HG03442 (cell line): Measurements from ENCODE around the gene CPSF4.
A peak's percentile ranks its signal among the peaks of the same experiment; 100 is the strongest.

Experiments used
- ATAC-seq: cut with Tn5 transposase; IDR thresholded peaks from one replicate; pipeline ENCODE4 v1.9.1; 2021; ENCODE audit warnings: mild to moderate bottlenecking, moderate library complexity; ENCODE audit not compliant: unreplicated experiment

CPSF4 gene

DNA sequence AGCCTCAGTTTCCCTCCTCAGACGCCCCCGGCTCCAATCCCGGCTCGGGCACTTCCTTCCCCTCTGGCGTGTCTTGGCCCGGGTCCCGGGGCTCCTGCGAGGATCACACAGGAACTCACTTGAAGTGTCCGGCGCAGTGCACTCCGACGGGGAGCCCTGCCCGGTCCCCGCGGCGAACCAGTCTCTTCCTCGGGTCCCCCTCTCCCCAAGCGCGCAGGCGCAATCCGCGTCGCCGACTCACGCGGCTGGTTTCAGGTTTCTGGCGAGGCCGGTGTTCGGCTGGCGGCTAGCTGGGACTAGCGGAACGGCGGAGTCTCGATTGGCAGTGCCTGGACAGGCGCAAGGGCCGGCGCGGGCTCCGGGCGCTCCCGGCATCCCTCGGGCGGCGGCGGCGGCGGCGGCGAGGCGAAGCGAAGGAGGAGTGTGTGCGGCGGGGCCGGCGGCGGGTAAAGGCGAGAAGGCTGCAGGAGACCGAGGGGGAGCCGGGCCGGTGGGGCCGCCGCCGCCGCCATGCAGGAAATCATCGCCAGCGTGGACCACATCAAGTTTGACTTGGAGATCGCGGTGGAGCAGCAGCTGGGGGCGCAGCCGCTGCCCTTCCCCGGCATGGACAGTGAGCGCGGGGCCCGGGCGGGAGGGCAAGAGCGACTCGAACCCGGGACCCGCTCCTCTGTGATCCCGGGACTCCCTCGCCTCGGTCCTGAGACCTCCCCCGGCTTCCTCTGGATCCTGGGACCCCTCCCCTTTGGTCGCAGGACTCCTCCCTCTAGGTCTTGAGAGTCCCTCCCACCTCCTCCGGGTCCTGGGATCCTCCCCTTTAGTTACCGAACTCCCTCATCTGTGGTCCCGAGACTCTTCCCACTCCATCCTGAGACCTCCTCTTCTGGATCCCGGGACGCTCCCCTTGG lies at the start of gene CPSF4, which contains the start of gene PTCD1:
CPSF4 (plus strand) TSS at position 371 of the 908 bp plus-strand sequence; CDS start at position 511, 140 bp downstream.
PTCD1 (minus strand) TSS at position 226 of the 908 bp plus-strand sequence. CDS start 3,556 bp downstream, outside the sequence.
- ATAC-seq: peak; percentile 89

DNA sequence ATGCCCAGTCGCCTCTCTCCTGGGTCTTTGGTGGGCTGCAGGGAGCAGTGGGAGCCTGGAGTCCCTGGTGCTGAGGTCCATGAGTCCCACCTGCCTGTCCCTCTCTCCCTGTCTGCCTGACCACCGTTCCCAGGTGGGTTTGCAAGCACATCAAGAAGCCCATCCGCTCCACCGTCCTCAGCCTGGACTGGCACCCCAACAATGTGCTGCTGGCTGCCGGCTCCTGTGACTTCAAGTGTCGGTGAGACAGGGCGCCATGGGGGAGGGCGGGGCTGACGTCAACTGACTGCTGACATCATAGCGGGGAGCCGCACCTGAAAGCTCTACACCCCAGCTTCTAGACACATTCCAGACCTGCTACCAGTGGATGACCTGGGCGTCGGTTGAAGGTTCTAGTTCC lies 49.0 kb upstream of the CPSF4 start:
- no peak for ATAC-seq

DNA sequence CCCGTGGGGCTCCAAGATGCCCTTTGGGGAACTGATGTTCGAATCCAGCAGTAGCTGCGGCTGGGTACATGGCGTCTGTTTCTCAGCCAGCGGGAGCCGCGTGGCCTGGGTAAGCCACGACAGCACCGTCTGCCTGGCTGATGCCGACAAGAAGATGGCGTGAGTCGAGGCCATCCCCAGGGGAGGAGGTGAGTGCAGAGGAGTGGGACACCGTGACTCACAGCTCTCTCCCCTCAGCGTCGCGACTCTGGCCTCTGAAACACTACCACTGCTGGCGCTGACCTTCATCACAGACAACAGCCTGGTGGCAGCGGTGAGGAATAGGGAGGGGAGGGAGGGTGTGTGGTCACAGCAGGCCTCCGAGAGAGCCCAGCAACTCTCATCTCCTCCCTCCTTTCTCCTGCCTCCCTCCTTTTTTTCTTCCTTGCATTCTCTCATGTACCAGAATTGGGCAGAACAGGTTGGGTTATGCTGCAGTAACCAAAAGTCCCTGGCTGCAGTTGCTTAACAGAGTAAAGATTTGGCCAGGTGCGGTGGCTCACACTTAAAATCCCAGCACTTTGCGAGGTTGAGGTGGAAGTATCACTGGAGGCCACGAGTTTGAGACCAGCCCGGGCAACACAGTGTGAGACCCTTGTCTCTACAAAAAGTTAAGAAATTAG lies 47.7 kb upstream of the CPSF4 start:
- no peak for ATAC-seq

DNA sequence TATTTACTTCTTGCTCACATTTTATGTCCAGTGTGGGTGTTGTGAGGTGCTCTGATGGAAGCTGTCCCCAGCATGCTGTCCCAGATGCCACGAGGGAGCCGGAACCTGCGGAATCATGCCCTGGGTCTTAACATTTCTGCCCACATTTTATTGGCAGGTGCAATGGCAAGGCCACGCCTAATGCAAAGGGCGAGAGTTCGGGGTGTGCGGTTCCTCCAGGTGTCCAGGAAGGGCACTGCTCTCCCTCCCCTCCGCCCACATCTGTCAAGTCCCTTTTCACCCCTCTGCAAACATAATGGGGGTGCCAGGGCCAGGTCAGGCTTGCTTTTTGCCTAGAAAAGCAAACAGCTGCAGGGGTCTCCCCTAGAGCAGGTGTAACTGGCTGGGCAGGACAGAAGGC lies 46.7 kb upstream of the CPSF4 start:
- no peak for ATAC-seq

DNA sequence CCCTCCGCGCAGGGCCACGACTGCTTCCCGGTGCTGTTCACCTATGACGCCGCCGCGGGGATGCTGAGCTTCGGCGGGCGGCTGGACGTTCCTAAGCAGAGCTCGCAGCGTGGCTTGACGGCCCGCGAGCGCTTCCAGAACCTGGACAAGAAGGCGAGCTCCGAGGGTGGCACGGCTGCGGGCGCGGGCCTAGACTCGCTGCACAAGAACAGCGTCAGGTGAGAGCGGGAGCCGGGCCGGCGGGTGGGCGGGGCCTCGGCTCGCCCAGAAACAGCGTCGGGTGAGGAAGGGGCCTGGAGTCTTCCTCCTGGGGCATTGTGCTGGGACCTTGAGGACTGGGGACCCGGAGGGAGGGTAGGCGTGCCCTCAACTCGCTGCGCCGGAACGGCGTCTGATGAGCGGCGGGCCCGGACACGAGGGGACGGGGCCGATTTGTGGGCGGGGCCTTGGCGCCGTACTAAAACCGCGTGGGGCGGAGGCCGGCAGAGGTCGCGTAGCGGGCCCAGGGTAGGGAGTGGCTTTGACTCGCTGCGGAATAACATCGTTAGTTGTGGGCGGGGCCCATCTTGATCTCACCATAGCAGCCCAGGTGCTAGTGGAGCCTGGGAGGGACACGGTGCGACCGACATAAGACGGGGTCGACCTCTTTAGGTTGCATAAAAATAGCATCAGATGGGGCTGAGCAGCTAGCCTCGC lies 45.9 kb upstream of the CPSF4 start:
- peak; percentile 51 for ATAC-seq

DNA sequence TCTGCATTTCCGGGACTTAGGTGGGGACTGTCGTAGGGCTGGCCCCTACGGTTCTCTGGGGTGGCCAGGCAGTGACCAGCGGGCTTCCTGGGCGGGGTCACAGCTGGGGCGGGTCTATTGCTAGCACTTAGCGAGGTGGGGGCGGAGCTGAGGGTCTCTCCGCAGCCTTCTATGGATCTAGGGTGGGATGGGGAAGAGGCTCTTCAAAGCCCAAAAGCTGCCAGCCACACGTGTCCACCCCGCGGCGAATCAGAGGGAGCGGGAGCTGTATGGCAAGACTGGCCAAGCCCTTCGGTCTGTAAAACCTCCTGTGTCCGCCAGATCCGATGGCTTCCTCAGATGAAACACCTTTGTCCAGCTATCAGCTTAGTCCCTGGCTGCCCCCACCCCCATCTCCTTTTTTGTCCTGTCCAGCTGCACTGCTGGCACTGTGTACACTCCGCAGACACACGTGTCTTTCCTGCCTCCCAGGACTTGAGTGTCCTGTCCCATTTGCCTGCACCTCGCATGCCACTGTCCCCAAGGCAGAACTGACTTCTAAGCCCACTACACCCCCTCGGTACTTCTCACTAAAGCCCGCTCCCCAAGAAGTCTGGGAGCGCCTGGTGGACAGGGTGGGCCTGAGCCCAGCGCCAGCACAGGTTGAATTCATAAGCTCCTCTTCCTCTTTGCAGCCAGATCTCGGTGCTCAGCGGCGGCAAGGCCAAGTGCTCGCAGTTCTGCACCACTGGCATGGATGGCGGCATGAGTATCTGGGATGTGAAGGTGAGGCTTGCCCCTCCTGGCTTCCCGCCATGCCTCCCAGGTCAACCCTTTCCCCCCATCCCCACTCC lies 45.2 kb upstream of the CPSF4 start:
- ATAC-seq: peak; percentile 21

DNA sequence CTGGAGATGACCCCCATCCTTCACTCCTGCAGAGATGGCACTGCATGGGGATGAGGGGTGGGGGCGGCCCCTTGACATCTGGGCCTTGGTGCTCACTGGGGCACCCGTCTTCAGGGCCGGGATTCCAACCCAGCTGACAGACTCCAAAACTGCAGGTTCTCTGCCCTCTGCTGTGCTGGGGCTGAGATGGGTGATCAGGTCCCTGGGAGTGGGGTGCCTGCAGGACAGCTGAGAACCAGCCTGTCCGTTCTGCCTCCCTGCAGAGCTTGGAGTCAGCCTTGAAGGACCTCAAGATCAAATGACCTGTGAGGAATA lies 44.6 kb upstream of the CPSF4 start:
- ATAC-seq: no peak

DNA sequence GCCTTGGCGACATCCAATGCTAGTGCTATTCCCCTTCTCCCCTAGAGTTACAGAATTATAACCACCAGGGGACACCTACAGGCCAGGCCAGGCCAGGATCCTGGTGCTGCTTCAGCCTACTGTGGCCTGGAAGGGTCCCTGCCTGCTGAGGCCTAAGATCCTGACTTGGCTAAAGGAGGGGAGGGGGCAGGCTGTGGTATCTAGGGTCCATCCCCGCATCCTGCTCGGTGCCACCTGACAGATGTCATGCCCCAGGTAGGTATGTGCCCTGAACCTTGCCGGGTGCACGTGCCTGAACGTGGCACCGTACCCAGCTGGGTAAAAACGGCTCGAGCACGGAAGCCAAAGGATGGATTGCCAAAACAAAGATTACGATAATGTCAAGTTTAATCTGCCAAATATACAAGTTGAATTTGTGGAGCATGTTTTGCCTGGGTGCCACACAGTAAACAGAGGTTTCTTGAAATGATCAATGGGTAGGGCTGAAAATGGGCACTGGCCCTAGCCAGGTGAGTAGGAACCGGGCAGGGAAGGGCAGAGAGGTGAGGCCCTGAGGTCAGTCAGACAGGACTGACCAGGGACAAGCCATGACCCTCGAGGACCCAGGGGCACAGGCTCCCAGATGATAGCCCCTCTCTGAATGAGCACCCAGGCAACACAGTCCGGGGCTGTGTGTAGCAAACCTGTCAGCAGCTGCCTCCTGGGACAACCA lies 43.0 kb upstream of the CPSF4 start:
- ATAC-seq: no peak

DNA sequence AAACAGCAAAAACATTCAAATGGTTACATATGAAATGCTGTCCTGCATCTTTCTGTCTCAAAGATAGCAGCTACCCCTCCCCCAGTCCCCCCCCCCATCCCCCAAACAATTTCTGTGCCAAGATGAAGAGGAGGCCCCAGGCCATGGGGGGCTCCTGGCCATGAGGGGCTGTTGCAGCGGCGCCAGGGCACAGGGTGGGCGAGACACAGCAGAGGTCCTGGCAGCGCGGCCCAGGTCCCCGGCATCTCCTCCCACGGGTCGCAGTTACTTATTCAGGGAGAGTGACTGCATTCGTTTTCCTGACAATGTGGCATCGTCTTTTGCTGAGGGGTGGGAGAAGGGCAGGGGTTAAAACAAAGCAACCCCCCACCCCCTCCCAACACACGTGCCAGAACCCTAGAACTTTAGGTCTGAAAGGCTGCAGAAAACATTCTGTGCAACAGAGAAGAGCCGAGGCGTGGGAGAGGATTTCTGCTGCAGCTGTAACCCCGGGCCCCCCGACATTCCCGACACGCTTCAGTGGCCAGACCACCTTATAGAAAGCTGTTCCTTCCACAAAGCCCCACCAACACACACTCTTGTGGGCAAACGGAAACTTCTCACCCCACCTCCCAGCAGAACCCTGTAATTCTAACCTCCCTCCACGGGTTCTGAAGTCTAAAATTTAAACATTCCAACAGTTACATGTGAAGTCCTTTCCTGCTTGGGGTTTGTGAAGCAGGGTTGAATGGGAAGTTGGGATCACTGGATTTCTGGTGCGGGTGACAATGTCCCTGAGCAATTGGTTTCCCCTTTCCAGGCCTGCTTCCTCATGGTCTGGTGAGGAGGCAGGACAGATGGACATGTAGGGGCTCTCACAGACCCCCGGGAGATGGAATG lies 42.1 kb upstream of the CPSF4 start:
- no peak for ATAC-seq

DNA sequence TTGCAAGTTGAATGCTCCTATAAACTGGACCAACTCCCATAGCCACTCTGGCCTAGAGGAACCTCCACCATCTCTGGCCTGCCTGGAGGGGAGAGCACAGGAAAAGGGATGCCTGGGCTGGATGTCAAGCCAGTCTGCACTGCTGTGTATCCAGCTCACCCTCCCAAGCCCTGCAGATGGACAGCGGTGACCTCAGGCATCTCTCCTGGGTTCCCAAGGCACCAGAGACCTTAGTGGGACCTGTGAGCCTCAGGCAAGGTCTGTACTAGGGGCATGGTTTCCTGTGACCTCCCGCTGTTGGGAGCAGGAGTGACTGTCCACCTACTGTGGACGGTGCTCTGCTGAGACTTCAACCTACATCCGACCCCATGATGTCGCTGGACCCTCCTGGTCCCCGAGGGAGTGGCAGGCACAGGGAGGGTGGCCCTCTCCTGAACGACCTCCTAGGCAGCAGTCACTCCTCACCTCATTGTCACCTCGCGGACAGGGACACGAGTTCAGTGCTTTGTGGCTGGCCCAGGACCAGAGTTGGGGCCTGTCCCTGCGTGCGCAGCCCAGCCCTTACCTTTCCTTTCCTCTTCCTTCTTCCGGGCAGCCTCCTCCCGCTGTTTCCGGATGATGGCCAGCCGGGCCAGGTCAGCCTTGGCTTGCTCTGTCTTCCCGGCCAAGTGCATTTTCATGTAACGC lies 41.3 kb upstream of the CPSF4 start:
- no peak for ATAC-seq

DNA sequence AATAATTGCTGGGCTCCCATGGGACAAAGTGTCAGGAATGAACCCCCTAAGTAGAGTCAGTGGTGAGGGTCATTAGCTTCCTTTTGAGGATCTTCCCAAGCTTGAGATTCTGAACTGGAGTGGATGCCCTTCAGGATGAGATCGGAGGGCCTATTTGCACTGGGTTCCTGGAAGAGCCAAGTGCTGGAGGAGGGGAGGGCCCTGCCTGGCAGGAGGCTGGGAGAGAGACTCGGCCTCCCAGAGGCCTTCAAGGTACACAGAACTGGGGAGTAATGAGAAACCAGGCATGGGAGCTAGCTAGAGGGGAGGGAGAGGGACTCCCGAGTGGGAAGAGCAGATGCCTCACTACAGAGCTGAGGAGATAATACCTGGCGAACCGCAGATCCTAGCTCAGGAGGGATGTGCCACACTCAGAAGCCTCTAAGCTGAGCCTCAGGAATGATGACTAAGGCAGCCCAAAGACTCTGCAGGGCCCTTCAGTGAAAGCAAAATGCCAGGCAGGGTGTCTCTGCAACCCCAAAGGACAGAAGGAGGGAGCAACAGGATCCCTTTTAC lies 39.8 kb upstream of the CPSF4 start:
- ATAC-seq: no peak

DNA sequence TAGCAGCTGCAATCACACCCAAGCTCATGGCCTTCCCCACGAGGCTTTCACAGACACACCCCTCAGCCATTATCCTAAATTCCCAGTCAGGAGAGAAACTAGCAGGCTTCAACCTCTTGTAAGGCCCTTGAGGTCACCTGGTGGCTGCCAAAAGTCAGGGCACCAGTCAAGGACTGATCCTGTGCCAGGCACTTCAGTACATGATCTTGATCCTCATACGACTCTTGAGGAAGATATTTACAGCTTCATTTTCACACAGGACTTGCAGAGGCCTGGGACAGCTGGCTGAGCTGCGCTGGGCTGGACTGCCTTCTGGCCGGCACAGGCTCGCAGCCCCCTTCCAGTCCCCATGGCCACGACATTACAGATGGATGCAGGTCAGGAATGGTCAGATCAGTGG lies 39.1 kb upstream of the CPSF4 start:
- ATAC-seq: no peak

DNA sequence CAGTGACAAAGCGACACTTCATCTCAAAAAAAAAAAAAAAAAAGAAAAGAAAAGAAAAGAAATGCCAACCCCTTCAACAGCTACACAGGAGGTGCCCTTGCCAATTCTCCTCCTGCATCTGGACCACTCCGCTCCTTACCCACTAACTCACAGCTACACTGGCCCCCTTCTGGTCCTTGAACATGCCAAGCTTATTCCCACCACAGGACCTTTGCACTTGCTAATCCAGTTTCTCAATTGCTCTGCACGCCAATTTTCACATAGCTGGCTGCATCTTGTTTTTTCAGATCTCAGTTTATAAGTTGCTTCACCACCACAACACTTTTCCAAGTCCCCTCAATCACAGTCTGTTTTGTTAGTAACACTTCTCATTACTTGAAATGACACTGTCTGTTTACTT lies 35.9 kb upstream of the CPSF4 start:
- ATAC-seq: no peak

DNA sequence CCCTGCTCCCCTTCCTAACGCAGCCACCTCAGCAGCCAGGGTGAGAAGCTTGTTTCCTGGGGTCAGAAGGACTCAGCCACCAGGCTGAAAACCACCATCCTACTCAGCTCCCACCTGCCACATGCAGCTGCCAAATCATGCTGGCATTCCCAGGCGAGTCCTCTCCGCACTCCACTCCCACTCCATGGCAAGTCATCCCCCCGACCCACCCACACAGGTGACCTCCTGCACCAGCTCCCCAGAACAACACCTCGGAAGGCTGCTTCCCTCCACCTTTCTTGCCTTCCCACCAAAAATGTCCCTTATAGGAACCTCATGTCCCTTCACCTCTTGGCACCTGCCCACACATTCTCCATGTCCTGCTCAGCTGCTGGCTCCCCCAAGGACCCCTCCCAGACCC lies 35.0 kb upstream of the CPSF4 start:
- no peak for ATAC-seq

DNA sequence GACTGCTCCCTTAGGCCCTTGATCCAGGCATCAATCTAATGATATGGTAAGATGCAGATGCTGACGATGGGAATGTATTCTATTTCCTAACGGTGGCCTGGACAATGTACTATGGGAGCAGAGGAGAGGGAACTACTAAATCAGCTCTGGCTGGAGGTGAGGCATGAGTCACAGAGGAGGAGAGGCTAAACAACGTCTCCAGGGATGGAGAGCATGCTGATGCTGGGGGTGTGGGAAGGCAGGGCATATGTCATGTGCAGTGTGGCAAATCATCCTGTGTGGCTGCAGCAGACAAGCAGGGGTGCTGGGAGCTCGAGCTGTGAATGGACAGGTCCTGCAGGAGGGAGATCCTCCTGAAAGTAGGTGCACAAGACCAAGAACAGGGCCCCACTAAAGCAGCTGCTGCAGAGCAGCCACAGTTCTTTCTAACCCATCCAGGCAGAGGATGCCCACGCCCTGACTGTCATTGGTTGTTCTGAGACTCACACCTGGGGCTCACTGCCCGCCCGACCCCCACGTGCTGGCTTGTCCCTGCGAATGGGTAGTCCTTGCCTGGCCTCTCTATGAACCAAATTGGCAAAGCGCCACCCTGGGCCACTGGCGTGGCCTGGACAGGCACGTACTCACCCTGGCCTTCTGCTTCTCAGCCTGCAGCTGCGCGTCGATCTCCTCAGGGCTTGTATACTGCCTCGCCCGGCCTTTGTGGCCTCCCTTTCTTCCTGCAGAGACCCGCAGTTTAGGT lies 34.3 kb upstream of the CPSF4 start:
- no peak for ATAC-seq

DNA sequence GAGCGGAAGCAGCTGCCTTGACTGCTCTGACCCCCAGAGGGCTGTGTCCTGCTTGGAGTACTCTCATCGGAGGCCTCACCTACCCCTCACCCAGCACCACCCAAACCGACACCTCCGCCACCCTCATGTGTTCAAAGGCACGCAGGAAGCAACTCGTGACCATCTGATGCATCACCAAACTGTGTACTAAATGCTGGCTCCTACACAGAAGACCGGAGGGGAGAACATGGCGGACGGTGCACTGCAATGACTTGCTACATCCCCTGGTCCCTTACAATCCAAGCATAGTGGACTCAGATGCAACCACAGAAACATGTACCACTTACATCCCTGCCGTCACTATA lies 33.8 kb upstream of the CPSF4 start:
- ATAC-seq: no peak

DNA sequence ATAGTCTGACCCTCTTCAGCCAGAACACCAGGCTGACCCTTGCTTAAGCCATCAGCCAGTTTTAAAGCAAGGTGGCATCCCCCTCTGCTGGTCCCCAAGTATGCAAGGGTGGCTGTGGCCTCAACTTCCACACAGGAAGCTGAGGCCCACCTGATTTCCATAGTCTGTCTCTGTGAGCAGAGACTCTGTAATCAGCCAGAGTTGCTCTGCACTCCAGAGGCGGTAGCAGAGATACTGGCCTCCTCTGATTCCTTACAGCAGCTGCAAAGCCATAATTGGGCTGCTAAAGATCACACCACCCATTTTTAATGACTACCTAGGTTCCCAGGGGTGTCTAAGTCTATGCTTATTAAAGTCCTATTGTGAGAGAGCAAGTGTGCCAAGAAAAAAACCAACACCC lies 32.2 kb upstream of the CPSF4 start:
- ATAC-seq: no peak

DNA sequence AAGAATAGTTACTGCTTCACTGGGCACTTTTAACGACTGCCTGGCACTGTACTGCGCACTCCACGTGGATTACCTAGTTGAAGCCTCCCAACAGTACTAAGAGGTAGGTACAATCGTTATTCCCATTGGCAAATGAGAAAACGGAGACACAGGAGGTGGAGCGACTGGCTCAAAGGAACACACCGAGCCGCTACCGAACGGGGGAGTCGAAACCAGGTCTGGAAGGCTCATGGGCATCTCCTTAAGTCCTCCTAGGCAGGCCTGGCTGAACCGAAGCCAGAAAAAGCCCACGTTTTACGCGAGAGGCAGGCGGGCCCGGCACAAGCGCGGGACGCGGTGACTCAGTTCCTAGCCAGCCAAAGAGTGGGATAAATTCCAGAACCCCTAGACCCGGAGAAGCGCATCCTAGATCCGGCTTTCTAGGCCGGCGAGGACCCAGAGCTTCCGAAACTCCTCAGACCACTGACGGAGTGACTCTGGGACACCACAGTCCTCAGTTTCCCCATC lies 30.8 kb upstream of the CPSF4 start:
- ATAC-seq: no peak
